ENCODE results near the gene TRERF1.
A peak's percentile ranks its signal among the peaks of the same experiment; 100 is the strongest.

The TRERF1 gene

DNA sequence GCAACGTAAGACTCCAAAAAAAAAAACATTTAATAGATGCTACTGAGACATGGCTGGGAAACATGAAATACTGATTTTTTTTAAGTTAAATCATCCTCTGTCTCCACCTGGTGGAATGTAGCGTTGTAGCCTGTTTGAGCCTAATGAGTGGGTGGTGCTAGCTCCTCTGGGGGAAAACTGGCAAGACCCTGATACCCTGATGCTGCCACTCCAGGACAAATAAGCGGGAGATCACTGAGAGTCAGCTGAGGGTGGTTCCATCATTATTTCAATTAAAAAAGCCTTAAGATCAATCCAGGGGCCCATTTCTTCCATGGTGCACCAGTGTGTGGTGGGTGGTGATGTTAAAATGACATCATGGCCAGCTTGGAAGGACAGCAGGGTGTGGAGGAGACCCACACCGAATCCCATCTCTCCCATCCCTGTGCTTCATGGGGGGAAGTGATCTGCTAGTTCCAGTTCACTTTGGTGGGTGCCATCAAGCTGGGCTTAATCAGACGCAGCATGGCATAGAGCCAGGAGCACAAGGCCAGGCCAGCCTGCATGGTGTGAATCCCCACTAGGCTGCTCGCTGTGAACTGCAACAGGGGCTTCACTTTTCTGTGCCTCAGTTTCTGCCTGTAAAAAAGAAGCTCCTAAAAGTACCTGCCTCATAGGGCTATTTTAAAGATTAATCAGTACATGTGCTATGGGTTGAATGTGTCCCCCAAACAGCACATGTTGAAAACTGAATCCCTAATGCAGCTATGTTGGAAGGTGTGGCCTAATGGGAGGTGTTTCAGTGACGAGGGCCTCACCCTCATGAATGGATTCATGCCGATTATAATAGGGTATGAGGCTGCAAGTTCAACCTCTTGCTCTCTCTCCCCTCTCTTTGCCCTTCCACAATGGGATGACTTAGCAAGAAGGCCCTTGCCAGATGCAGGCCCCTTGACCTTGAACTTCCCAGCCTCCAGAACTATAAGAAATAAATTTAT, 221.1 kb downstream of the TRERF1 start (continued):
- no peak for TF ChIP-seq ZNF707 (tag by site-specific recombination; IDR thresholded peaks at IDR 0.05)
- TF ChIP-seq, protein P1, sequence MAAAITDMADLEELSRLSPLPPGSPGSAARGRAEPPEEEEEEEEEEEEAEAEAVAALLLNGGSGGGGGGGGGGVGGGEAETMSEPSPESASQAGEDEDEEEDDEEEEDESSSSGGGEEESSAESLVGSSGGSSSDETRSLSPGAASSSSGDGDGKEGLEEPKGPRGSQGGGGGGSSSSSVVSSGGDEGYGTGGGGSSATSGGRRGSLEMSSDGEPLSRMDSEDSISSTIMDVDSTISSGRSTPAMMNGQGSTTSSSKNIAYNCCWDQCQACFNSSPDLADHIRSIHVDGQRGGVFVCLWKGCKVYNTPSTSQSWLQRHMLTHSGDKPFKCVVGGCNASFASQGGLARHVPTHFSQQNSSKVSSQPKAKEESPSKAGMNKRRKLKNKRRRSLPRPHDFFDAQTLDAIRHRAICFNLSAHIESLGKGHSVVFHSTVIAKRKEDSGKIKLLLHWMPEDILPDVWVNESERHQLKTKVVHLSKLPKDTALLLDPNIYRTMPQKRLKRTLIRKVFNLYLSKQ (tag by site-specific recombination; IDR thresholded peaks at IDR 0.05; ENCODE audit: borderline replicate concordance) = no peak
- no peak for TF ChIP-seq ZNF621 (tag by site-specific recombination; IDR thresholded peaks at IDR 0.05)
- no peak for TF ChIP-seq ZBTB7A (tag by site-specific recombination; IDR thresholded peaks at IDR 0.05; ENCODE audit: low read depth)
- TF ChIP-seq, protein P2, sequence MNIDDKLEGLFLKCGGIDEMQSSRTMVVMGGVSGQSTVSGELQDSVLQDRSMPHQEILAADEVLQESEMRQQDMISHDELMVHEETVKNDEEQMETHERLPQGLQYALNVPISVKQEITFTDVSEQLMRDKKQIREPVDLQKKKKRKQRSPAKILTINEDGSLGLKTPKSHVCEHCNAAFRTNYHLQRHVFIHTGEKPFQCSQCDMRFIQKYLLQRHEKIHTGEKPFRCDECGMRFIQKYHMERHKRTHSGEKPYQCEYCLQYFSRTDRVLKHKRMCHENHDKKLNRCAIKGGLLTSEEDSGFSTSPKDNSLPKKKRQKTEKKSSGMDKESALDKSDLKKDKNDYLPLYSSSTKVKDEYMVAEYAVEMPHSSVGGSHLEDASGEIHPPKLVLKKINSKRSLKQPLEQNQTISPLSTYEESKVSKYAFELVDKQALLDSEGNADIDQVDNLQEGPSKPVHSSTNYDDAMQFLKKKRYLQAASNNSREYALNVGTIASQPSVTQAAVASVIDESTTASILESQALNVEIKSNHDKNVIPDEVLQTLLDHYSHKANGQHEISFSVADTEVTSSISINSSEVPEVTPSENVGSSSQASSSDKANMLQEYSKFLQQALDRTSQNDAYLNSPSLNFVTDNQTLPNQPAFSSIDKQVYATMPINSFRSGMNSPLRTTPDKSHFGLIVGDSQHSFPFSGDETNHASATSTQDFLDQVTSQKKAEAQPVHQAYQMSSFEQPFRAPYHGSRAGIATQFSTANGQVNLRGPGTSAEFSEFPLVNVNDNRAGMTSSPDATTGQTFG (tag by site-specific recombination; IDR thresholded peaks at IDR 0.05; ENCODE audit: borderline replicate concordance) = no peak
- TF ChIP-seq, protein P3, sequence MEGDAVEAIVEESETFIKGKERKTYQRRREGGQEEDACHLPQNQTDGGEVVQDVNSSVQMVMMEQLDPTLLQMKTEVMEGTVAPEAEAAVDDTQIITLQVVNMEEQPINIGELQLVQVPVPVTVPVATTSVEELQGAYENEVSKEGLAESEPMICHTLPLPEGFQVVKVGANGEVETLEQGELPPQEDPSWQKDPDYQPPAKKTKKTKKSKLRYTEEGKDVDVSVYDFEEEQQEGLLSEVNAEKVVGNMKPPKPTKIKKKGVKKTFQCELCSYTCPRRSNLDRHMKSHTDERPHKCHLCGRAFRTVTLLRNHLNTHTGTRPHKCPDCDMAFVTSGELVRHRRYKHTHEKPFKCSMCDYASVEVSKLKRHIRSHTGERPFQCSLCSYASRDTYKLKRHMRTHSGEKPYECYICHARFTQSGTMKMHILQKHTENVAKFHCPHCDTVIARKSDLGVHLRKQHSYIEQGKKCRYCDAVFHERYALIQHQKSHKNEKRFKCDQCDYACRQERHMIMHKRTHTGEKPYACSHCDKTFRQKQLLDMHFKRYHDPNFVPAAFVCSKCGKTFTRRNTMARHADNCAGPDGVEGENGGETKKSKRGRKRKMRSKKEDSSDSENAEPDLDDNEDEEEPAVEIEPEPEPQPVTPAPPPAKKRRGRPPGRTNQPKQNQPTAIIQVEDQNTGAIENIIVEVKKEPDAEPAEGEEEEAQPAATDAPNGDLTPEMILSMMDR (tag by site-specific recombination; IDR thresholded peaks at IDR 0.05) = peak; percentile 60; the same call in 1 of the 2 replicates
- peak; percentile 64 for TF ChIP-seq EGR2 (tag by site-specific recombination; IDR thresholded peaks at IDR 0.05; ENCODE audit: low read depth)
- no peak for TF ChIP-seq SCRT1 (tag by site-specific recombination; IDR thresholded peaks at IDR 0.05; ENCODE audit: borderline replicate concordance)
- no peak for TF ChIP-seq ZNF146 (tag by site-specific recombination; IDR thresholded peaks at IDR 0.05)
- no peak for TF ChIP-seq ZNF211 (tag by site-specific recombination; IDR thresholded peaks at IDR 0.05; ENCODE audit: low read depth)
- TF ChIP-seq ZNF112 (tag by site-specific recombination; IDR thresholded peaks at IDR 0.05) = no peak
- no peak for TF ChIP-seq ZNF433 (tag by site-specific recombination; IDR thresholded peaks at IDR 0.05; ENCODE audit: low read depth)
- TF ChIP-seq, protein P4, sequence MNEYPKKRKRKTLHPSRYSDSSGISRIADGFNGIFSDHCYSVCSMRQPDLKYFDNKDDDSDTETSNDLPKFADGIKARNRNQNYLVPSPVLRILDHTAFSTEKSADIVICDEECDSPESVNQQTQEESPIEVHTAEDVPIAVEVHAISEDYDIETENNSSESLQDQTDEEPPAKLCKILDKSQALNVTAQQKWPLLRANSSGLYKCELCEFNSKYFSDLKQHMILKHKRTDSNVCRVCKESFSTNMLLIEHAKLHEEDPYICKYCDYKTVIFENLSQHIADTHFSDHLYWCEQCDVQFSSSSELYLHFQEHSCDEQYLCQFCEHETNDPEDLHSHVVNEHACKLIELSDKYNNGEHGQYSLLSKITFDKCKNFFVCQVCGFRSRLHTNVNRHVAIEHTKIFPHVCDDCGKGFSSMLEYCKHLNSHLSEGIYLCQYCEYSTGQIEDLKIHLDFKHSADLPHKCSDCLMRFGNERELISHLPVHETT (tag by site-specific recombination; IDR thresholded peaks at IDR 0.05) = no peak
- TF ChIP-seq ZNF623 (tag by site-specific recombination; IDR thresholded peaks at IDR 0.05) = no peak
- TF ChIP-seq ZNF10 (tag by site-specific recombination; IDR thresholded peaks at IDR 0.05) = 0 out of 2 replicates have a peak, but pooled peaks have one; percentile 24
- no peak for TF ChIP-seq ZNF274 (IDR thresholded peaks at IDR 0.05; ENCODE audit: low read length)
- TF ChIP-seq ZNF274 (tag by site-specific recombination; IDR thresholded peaks at IDR 0.05; ENCODE audit: borderline replicate concordance) = no peak
- TF ChIP-seq ZNF350 (tag by site-specific recombination; IDR thresholded peaks at IDR 0.05) = no peak
- TF ChIP-seq ZNF157 (tag by site-specific recombination; IDR thresholded peaks at IDR 0.05) = no peak
- no peak for TF ChIP-seq ZNF202 (tag by site-specific recombination; IDR thresholded peaks at IDR 0.05; ENCODE audit: borderline replicate concordance)
- 0 out of 2 replicates have a peak, but pooled peaks have one; percentile 17 for TF ChIP-seq ZNF629 (tag by site-specific recombination; IDR thresholded peaks at IDR 0.05)
- TF ChIP-seq ZNF37A (tag by site-specific recombination; IDR thresholded peaks at IDR 0.05) = no peak
- TF ChIP-seq, protein P5, sequence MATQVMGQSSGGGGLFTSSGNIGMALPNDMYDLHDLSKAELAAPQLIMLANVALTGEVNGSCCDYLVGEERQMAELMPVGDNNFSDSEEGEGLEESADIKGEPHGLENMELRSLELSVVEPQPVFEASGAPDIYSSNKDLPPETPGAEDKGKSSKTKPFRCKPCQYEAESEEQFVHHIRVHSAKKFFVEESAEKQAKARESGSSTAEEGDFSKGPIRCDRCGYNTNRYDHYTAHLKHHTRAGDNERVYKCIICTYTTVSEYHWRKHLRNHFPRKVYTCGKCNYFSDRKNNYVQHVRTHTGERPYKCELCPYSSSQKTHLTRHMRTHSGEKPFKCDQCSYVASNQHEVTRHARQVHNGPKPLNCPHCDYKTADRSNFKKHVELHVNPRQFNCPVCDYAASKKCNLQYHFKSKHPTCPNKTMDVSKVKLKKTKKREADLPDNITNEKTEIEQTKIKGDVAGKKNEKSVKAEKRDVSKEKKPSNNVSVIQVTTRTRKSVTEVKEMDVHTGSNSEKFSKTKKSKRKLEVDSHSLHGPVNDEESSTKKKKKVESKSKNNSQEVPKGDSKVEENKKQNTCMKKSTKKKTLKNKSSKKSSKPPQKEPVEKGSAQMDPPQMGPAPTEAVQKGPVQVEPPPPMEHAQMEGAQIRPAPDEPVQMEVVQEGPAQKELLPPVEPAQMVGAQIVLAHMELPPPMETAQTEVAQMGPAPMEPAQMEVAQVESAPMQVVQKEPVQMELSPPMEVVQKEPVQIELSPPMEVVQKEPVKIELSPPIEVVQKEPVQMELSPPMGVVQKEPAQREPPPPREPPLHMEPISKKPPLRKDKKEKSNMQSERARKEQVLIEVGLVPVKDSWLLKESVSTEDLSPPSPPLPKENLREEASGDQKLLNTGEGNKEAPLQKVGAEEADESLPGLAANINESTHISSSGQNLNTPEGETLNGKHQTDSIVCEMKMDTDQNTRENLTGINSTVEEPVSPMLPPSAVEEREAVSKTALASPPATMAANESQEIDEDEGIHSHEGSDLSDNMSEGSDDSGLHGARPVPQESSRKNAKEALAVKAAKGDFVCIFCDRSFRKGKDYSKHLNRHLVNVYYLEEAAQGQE (tag by site-specific recombination; IDR thresholded peaks at IDR 0.05) = no peak
- TF ChIP-seq, protein P6, sequence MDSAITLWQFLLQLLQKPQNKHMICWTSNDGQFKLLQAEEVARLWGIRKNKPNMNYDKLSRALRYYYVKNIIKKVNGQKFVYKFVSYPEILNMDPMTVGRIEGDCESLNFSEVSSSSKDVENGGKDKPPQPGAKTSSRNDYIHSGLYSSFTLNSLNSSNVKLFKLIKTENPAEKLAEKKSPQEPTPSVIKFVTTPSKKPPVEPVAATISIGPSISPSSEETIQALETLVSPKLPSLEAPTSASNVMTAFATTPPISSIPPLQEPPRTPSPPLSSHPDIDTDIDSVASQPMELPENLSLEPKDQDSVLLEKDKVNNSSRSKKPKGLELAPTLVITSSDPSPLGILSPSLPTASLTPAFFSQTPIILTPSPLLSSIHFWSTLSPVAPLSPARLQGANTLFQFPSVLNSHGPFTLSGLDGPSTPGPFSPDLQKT (IDR thresholded peaks at IDR 0.05; ENCODE audit: borderline replicate concordance, low read depth, low read length) = no peak
- TF ChIP-seq IKZF3 (tag by site-specific recombination; IDR thresholded peaks at IDR 0.05) = no peak
- peak; percentile 70 for TF ChIP-seq ZNF654 (tag by site-specific recombination; IDR thresholded peaks at IDR 0.05; ENCODE audit: low read depth)
- TF ChIP-seq ZIC2 (tag by site-specific recombination; IDR thresholded peaks at IDR 0.05) = peak; percentile 71
